Muscle layer of colon (tissue), 2 donors: Measurements from ENCODE around the gene PLD1.

Experiments
- H3K27ac ChIP-seq: one replicate; pipeline ENCODE4 v1.7.0; 2013; ENCODE audit warnings: low read depth, mild to moderate bottlenecking, low read length, moderate library complexity
- H3K27me3 ChIP-seq, 2 donors: one replicate each; pipeline ENCODE4 v1.7.0; 2013; ENCODE audit warnings: low read length in 2 of 2, mild to moderate bottlenecking in 2 of 2; ENCODE audit not compliant: insufficient read depth in 2 of 2, control insufficient read depth in 1 of 2
- H3K36me3 ChIP-seq: one replicate; pipeline ENCODE4 v1.7.0; 2013; ENCODE audit warnings: mild to moderate bottlenecking, low read length; ENCODE audit not compliant: insufficient read depth
- H3K4me1 ChIP-seq: one replicate; pipeline ENCODE4 v1.7.0; 2013; ENCODE audit warnings: mild to moderate bottlenecking, low read length; ENCODE audit not compliant: insufficient read depth
- H3K4me3 ChIP-seq, 2 donors: one replicate each; pipeline ENCODE4 v1.7.0; 2013; ENCODE audit warnings: low read length in 2 of 2, low read depth in 1 of 2, mild to moderate bottlenecking in 1 of 2, moderate library complexity in 1 of 2
- H3K9ac ChIP-seq: one replicate; pipeline ENCODE4 v1.7.0; 2013; ENCODE audit warnings: low read length
- H3K9me3 ChIP-seq: one replicate; pipeline ENCODE4 v1.7.0; 2013; ENCODE audit warnings: mild to moderate bottlenecking, low read length
- donor health status: abdominal sarcoma.
- donor health status: Adenocarcinoma of cecum.

Gene PLD1

GRCh38 chr3:171801738-171802589 is 8.3 kb downstream of the PLD1 start:
- no peaks in the 10 kb centered on the region for H3K27me3 ChIP-seq
- H3K36me3 ChIP-seq: no peaks in the 10 kb centered on the region
- H3K9me3 ChIP-seq: no peaks in the 10 kb centered on the region
- H3K9ac ChIP-seq: no peak overlapping the region
- peaks cover 15% of the 10 kb centered on the region for H3K4me1 ChIP-seq
- H3K4me3 ChIP-seq: no peak overlapping the region
- peak overlapping the region; percentile 8 for H3K27ac ChIP-seq

DNA sequence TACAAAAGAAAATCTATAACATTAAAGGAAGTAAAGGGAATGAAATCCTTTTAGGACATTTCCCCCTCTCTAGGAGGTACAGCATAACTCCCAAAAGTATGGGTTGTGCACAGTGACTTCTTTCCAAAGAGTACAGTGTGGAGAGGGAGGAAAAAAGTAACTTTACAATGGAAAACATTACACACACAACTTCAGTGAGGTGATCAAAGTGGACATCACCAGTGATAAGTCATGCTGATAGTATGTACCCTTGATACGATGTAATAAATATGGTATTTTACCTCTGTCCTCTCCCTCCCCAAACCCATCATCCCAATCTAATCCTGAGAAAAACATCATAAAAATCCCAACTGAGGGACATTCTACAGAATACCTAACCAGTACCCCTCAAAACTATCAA is 10.8 kb downstream of the PLD1 start:
- Histone ChIP-seq H3K36me3 (no peaks in the 10 kb centered on the region), H3K27ac (no peak overlapping the region), H3K9me3 (no peaks in the 10 kb centered on the region), H3K4me3 (no peak overlapping the region), H3K27me3 (no peaks in the 10 kb centered on the region), H3K4me1 (peaks cover 15% of the 10 kb centered on the region), H3K9ac (no peak overlapping the region)

- Histone ChIP-seq H3K4me3 (no peak overlapping the region), H3K27me3 (no peaks in the 10 kb centered on the region), H3K27ac (no peak overlapping the region), H3K9ac (no peak overlapping the region), H3K36me3 (no peaks in the 10 kb centered on the region), H3K9me3 (no peaks in the 10 kb centered on the region), H3K4me1 (peaks cover 15% of the 10 kb centered on the region)
Observed at GRCh38 chr3:171797873-171798272, 12.4 kb downstream of the PLD1 start.

- H3K4me1 ChIP-seq: peaks cover 11% of the 10 kb centered on the region
- H3K4me3 ChIP-seq: no peak overlapping the region
- no peaks in the 10 kb centered on the region for H3K36me3 ChIP-seq
- no peaks in the 10 kb centered on the region for H3K9me3 ChIP-seq
- no peak overlapping the region for H3K9ac ChIP-seq
- H3K27me3 ChIP-seq: no peaks in the 10 kb centered on the region
- H3K27ac ChIP-seq: no peak overlapping the region
Observed at GRCh38 chr3:171797265-171797679, 13.0 kb downstream of the PLD1 start.

DNA sequence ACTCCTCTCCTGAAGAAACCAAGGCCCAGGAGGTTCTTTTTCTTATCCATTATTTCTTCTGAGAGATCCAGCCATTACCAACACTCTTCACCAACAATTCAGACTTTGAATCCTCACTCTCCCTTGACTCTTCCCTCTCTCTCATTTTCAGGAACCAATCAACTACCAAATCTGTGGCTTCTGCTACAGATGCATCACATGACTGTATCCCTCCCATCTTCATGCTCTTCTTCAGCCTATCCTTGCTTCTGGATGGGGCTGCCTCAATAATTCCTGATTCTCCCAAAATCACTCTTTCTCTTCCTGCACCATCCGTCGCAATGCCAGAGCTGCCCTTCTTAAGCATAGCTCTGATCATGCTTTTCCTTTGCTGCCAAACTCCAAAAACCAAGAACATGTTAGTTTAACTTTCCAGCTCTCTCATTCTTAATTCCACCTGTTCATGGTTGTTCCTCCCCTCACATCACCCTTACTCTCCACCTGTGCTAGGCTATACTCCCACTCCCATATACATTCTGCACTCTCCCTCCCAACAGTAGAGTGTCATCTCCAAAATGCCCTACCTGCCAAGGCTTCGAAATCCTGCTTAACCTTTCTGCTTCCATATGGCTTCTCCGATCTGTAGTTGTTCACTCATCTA is 13.5 kb downstream of the PLD1 start:
- H3K4me1 ChIP-seq: peaks cover 6% of the 10 kb centered on the region
- no peak overlapping the region for H3K9ac ChIP-seq
- no peak overlapping the region for H3K4me3 ChIP-seq
- no peaks in the 10 kb centered on the region for H3K27me3 ChIP-seq
- no peaks in the 10 kb centered on the region for H3K9me3 ChIP-seq
- H3K27ac ChIP-seq: no peak overlapping the region
- H3K36me3 ChIP-seq: no peaks in the 10 kb centered on the region

GRCh38 chr3:171792531-171792930 is 17.8 kb downstream of the PLD1 start:
- Histone ChIP-seq H3K27me3 (no peaks in the 10 kb centered on the region), H3K4me1 (peaks cover 5% of the 10 kb centered on the region), H3K9ac (no peak overlapping the region), H3K27ac (no peak overlapping the region), H3K36me3 (no peaks in the 10 kb centered on the region), H3K9me3 (no peaks in the 10 kb centered on the region), H3K4me3 (no peak overlapping the region)

DNA sequence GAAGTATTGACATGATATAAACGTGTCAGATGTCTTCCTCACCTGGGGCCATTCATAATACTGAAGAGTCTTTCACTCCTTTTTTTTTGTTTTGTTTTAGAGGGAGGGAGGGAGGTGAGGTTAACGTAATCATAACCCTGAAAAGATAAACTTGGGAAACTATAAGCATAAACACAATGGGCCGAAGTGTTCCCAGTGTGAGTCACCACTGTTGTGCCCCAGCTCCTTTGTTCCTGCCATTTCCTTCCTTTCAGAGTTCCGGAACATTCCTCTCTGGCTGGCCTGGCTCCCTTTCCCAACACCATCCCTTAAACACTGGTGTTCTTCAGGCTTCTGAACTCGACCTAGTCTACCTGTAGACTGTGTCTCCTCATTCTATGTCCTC is 18.6 kb downstream of the PLD1 start:
- no peaks in the 10 kb centered on the region for H3K27me3 ChIP-seq
- H3K27ac ChIP-seq: no peak overlapping the region
- H3K36me3 ChIP-seq: no peaks in the 10 kb centered on the region
- no peak overlapping the region for H3K9ac ChIP-seq
- H3K9me3 ChIP-seq: no peaks in the 10 kb centered on the region
- H3K4me1 ChIP-seq: peaks cover 5% of the 10 kb centered on the region
- H3K4me3 ChIP-seq: no peak overlapping the region

- Histone ChIP-seq H3K9ac (no peak overlapping the region), H3K4me3 (no peak overlapping the region), H3K27ac (no peak overlapping the region)
Observed at GRCh38 chr3:171790898-171791691, 19.2 kb downstream of the PLD1 start.

DNA sequence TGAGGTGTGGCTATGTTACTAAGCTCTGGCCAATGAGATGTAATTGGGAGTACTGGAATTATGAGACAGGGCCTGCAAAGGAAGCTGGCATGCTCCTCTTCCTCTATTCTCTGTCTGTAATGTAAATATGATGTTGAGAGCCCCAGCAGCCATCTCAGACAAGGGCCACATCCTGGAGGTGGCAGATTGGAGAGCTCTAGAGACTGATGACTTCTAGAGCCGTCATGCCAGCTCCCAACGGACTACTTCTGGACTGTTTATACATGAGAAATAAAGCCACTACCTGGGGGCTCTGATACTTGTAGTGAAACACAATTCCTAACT is 19.7 kb downstream of the PLD1 start:
- H3K36me3 ChIP-seq: no peaks in the 10 kb centered on the region
- no peak overlapping the region for H3K27ac ChIP-seq
- H3K4me3 ChIP-seq: no peak overlapping the region
- H3K27me3 ChIP-seq: no peaks in the 10 kb centered on the region
- peaks cover 5% of the 10 kb centered on the region for H3K4me1 ChIP-seq
- no peaks in the 10 kb centered on the region for H3K9me3 ChIP-seq
- H3K9ac ChIP-seq: no peak overlapping the region

More at GRCh38 chr3:171790898-171791691, 19.2 kb downstream of the PLD1 start:
- Histone ChIP-seq H3K9me3 (no peaks in the 10 kb centered on the region), H3K27me3 (no peaks in the 10 kb centered on the region), H3K36me3 (no peaks in the 10 kb centered on the region), H3K4me1 (peaks cover 5% of the 10 kb centered on the region)

- Histone ChIP-seq H3K4me1 (peaks cover 6% of the 10 kb centered on the region), H3K9ac (no peak overlapping the region), H3K27me3 (no peaks in the 10 kb centered on the region), H3K27ac (no peak overlapping the region), H3K36me3 (no peaks in the 10 kb centered on the region), H3K4me3 (no peak overlapping the region), H3K9me3 (no peaks in the 10 kb centered on the region)
Observed at GRCh38 chr3:171789759-171790505, 20.4 kb downstream of the PLD1 start.
